WERI-Rb-1 (cell line): Measurements from ENCODE around the gene CBFA2T3.

Source experiments
- DNase-seq: peaks from one replicate; pipeline ENCODE4 v3.0.0-alpha.2; 2020
- H3K27ac ChIP-seq: fragments of 250-450 bp; sonication (Bioruptor Pico); 2 replicates; pipeline ENCODE4 v1.5.1; 2020; ENCODE audit warnings: mild to moderate bottlenecking, moderate library complexity
- H3K27me3 ChIP-seq: fragments of 250-450 bp; sonication (Bioruptor Pico); 2 replicates; pipeline ENCODE4 v1.5.1; 2021; ENCODE audit warnings: mild to moderate bottlenecking, low read depth, moderate library complexity; ENCODE audit not compliant: insufficient read depth, severe bottlenecking
- H3K36me3 ChIP-seq: fragments of 250-450 bp; sonication (Bioruptor Pico); 2 replicates; pipeline ENCODE4 v1.5.1; 2020; ENCODE audit warnings: mild to moderate bottlenecking, moderate library complexity
- H3K4me3 ChIP-seq: 2 replicates; pipeline ENCODE4 v1.5.1; 2011; ENCODE audit warnings: low read depth, mild to moderate bottlenecking, control low read depth, low read length
- H3K9me3 ChIP-seq: fragments of 250-450 bp; sonication (Bioruptor Pico); 2 replicates; pipeline ENCODE4 v1.5.1; 2021; ENCODE audit warnings: mild to moderate bottlenecking, moderate library complexity; ENCODE audit not compliant: severe bottlenecking
- CTCF ChIP-seq: IDR thresholded peaks from 2 replicates; pipeline ENCODE4 v1.5.1; 2011; ENCODE audit warnings: low read depth, mild to moderate bottlenecking, control low read depth, inconsistent platforms, low read length

The CBFA2T3 gene

GRCh38 chr16:88963583-88963982 is 13.4 kb downstream of the CBFA2T3 start:
- H3K36me3 ChIP-seq = no peaks in the 10 kb centered on the region
- no peaks in the 10 kb centered on the region for H3K27me3 ChIP-seq
- no peak for DNase-seq

GRCh38 chr16:88962478-88963152 is 14.4 kb downstream of the CBFA2T3 start:
- Histone ChIP-seq H3K36me3 (no peaks in the 10 kb centered on the region), H3K27me3 (no peaks in the 10 kb centered on the region), H3K4me3 (no peak overlapping the region), H3K27ac (no peak overlapping the region), H3K9me3 (no peaks in the 10 kb centered on the region)
- no peak for DNase-seq
- no peak for TF ChIP-seq CTCF

More at GRCh38 chr16:88963583-88963982, 13.4 kb downstream of the CBFA2T3 start:
- Histone ChIP-seq H3K9me3 (no peaks in the 10 kb centered on the region), H3K4me3 (no peak overlapping the region), H3K27ac (no peak overlapping the region)
- TF ChIP-seq CTCF = no peak

GRCh38 chr16:88961011-88961410 is 16.0 kb downstream of the CBFA2T3 start:
- H3K27ac ChIP-seq = no peak overlapping the region
- H3K27me3 ChIP-seq = no peaks in the 10 kb centered on the region
- no peak overlapping the region for H3K4me3 ChIP-seq
- H3K9me3 ChIP-seq = no peaks in the 10 kb centered on the region
- no peak for DNase-seq
- no peak for TF ChIP-seq CTCF
- H3K36me3 ChIP-seq = no peaks in the 10 kb centered on the region

GRCh38 chr16:88960516-88960915 is 16.5 kb downstream of the CBFA2T3 start:
- no peak overlapping the region for H3K4me3 ChIP-seq
- no peaks in the 10 kb centered on the region for H3K36me3 ChIP-seq
- no peaks in the 10 kb centered on the region for H3K27me3 ChIP-seq
- no peak overlapping the region for H3K27ac ChIP-seq
- no peak for DNase-seq
- H3K9me3 ChIP-seq = no peaks in the 10 kb centered on the region
- no peak for TF ChIP-seq CTCF

GRCh38 chr16:88959022-88959421 is 18.0 kb downstream of the CBFA2T3 start:
- Histone ChIP-seq H3K27ac (no peak overlapping the region), H3K9me3 (no peaks in the 10 kb centered on the region), H3K36me3 (no peaks in the 10 kb centered on the region), H3K4me3 (no peak overlapping the region), H3K27me3 (no peaks in the 10 kb centered on the region)
- TF ChIP-seq CTCF = no peak
- no peak for DNase-seq

- no peaks in the 10 kb centered on the region for H3K9me3 ChIP-seq
- H3K36me3 ChIP-seq = no peaks in the 10 kb centered on the region
- H3K27ac ChIP-seq = no peak overlapping the region
- no peak overlapping the region for H3K4me3 ChIP-seq
- no peak for DNase-seq
- no peaks in the 10 kb centered on the region for H3K27me3 ChIP-seq
- TF ChIP-seq CTCF = no peak
Observed at GRCh38 chr16:88957887-88958577, 19.0 kb downstream of the CBFA2T3 start.
